Measurements from ENCODE around the gene TPCN2.

The TPCN2 gene

GRCh38 chr11:69155302-69156234 is 106.8 kb downstream of the TPCN2 start, which contains the start of gene SMIM38:
SMIM38 (plus strand) TSS chr11:69155935; CDS start chr11:69157847, 1,912 bp downstream.
- Histone ChIP-seq H3K4me2 (no peak within 1 kb of the TSS), H4K20me1 (ENCODE audit: insufficient read depth) (no peaks in the 10 kb centered on the region), H3K4me1 (ENCODE audit: low read depth, poor library complexity, severe bottlenecking) (no peaks in the 10 kb centered on the region), H3K4me3 (IDR thresholded peaks at IDR 0.05; ENCODE audit: insufficient read depth, low read depth, low read length) (no peak within 1 kb of the TSS), H3K27me3 (ENCODE audit: insufficient read depth, low read depth) (peaks cover 4% of the 10 kb centered on the region; the same call in 1 of the 2 replicates), H3K36me3 (ENCODE audit: insufficient read depth) (no peaks in the 10 kb centered on the region), H3K27ac (no peak within 1 kb of the TSS), H3K9ac (no peak within 1 kb of the TSS), H2AFZ (ENCODE audit: low read depth) (no peak within 1 kb of the TSS), H3K79me2 (ENCODE audit: insufficient read depth, low read depth) (no peaks in the 10 kb centered on the region)
- no peak for TF ChIP-seq CTCF (conservative IDR thresholded peaks at IDR 0.05; ENCODE audit: low read depth, low read length)

- Histone ChIP-seq H3K9ac (no peak overlapping the region), H3K79me2 (ENCODE audit: insufficient read depth, low read depth) (no peaks in the 10 kb centered on the region), H2AFZ (ENCODE audit: low read depth) (no peak overlapping the region), H3K36me3 (ENCODE audit: insufficient read depth) (no peaks in the 10 kb centered on the region), H3K27ac (no peak overlapping the region), H3K4me1 (ENCODE audit: low read depth, poor library complexity, severe bottlenecking) (no peaks in the 10 kb centered on the region), H3K27me3 (ENCODE audit: insufficient read depth, low read depth) (peaks cover 4% of the 10 kb centered on the region; the same call in 1 of the 2 replicates), H3K4me2 (no peak overlapping the region), H3K4me3 (IDR thresholded peaks at IDR 0.05; ENCODE audit: insufficient read depth, low read depth, low read length) (no peak overlapping the region), H4K20me1 (ENCODE audit: insufficient read depth) (no peaks in the 10 kb centered on the region)
- no peak for TF ChIP-seq CTCF (conservative IDR thresholded peaks at IDR 0.05; ENCODE audit: low read depth, low read length)
Observed at GRCh38 chr11:69156235-69156639, 107.5 kb downstream of the TPCN2 start.

- Histone ChIP-seq H3K79me2 (ENCODE audit: insufficient read depth, low read depth) (no peaks in the 10 kb centered on the region), H4K20me1 (ENCODE audit: insufficient read depth) (no peaks in the 10 kb centered on the region), H3K27ac (no peak overlapping the region), H3K9ac (no peak overlapping the region), H3K36me3 (ENCODE audit: insufficient read depth) (no peaks in the 10 kb centered on the region), H3K27me3 (ENCODE audit: insufficient read depth, low read depth) (peaks cover 4% of the 10 kb centered on the region; the same call in 1 of the 2 replicates), H3K4me1 (ENCODE audit: low read depth, poor library complexity, severe bottlenecking) (no peaks in the 10 kb centered on the region), H2AFZ (ENCODE audit: low read depth) (no peak overlapping the region), H3K4me3 (IDR thresholded peaks at IDR 0.05; ENCODE audit: insufficient read depth, low read depth, low read length) (no peak overlapping the region), H3K4me2 (no peak overlapping the region)
- TF ChIP-seq CTCF (conservative IDR thresholded peaks at IDR 0.05; ENCODE audit: low read depth, low read length), result no peak
Observed at GRCh38 chr11:69156673-69157155, 108.0 kb downstream of the TPCN2 start.

GRCh38 chr11:69157156-69157821 is 108.6 kb downstream of the TPCN2 start:
- Histone ChIP-seq H3K4me2 (no peak overlapping the region), H2AFZ (ENCODE audit: low read depth) (no peak overlapping the region)

More at GRCh38 chr11:69157156-69157821, 108.6 kb downstream of the TPCN2 start:
- Histone ChIP-seq H3K27me3 (ENCODE audit: insufficient read depth, low read depth) (peaks cover 4% of the 10 kb centered on the region; the same call in 1 of the 2 replicates), H3K79me2 (ENCODE audit: insufficient read depth, low read depth) (no peaks in the 10 kb centered on the region), H3K4me1 (ENCODE audit: low read depth, poor library complexity, severe bottlenecking) (no peaks in the 10 kb centered on the region), H3K36me3 (ENCODE audit: insufficient read depth) (no peaks in the 10 kb centered on the region), H3K9ac (no peak overlapping the region), H3K27ac (no peak overlapping the region), H3K4me3 (IDR thresholded peaks at IDR 0.05; ENCODE audit: insufficient read depth, low read depth, low read length) (no peak overlapping the region), H4K20me1 (ENCODE audit: insufficient read depth) (no peaks in the 10 kb centered on the region)
- no peak for TF ChIP-seq CTCF (conservative IDR thresholded peaks at IDR 0.05; ENCODE audit: low read depth, low read length)

Data from KMS-11 (cell line).